ENCODE measurements around the gene SMPX. TPM values are rescaled to one million over a fixed set of nuclear protein-coding genes. Genes with fewer than 3 reads are reported as not detected.

Gene SMPX
- total and polyA plus RNA-seq, 2 experiments from 2014 or later = not detected

DNA sequence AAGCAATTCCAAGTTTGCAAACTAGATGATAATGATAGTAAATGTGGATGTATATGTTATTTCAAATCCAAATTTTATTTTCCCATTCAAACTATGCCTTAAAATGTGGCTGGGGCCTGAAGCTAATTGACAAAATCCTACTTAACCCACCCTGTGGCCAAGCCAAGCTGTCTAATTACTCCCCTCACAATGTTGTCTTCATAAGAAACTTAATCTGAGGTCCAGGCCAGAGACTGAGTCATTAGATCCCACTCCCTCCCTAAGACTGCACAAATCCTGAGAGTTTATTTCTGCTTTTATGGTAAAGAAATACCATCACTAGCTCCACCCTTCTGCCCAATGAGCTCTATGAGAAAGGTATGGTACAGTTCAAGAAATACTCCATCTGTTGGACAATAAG, 16.6 kb downstream of the SMPX start:
- Mint-ChIP-seq H3K27ac (no peak overlapping the region), H3K9me3 (no peaks in the 10 kb centered on the region), H3K4me3 (no peak overlapping the region), H3K36me3 (ENCODE audit: low read depth) (no peaks in the 10 kb centered on the region), H3K4me1 (peaks cover 29% of the 10 kb centered on the region), H3K27me3 (ENCODE audit: insufficient read depth, low read depth, poor library complexity) (peaks cover 1% of the 10 kb centered on the region)
- no peak overlapping the region for H3K27ac ChIP-seq (ENCODE audit: low read depth)
- no peak overlapping the region for H2AFZ ChIP-seq
- H3K27me3 ChIP-seq (ENCODE audit: insufficient read depth) = no peaks in the 10 kb centered on the region
- H3F3A ChIP-seq (replicated peaks; ENCODE audit: low read depth) = no peaks in the 10 kb centered on the region
- H3K4me2 ChIP-seq = no peak overlapping the region
- ATAC-seq (no peak), DNase-seq (ENCODE audit: low spot score) (no peak)
- H4K20me1 ChIP-seq (replicated peaks; ENCODE audit: insufficient read depth) = no peaks in the 10 kb centered on the region
- no peak overlapping the region for H3K4me3 ChIP-seq
- no peaks in the 10 kb centered on the region for H3K36me3 ChIP-seq (ENCODE audit: insufficient read depth)
- no peak for TF ChIP-seq REST (IDR thresholded peaks at IDR 0.05; ENCODE audit: unreplicated experiment)
- TF ChIP-seq ZNF331 (CRISPR knock-in tag; IDR thresholded peaks at IDR 0.05; ENCODE audit: low read depth) = no peak
- no peak for TF ChIP-seq STAT1 (IDR thresholded peaks at IDR 0.05; ENCODE audit: unreplicated experiment)
- TF ChIP-seq NANOG (IDR thresholded peaks at IDR 0.05; ENCODE audit: borderline replicate concordance) = no peak
- TF ChIP-seq, protein P1, sequence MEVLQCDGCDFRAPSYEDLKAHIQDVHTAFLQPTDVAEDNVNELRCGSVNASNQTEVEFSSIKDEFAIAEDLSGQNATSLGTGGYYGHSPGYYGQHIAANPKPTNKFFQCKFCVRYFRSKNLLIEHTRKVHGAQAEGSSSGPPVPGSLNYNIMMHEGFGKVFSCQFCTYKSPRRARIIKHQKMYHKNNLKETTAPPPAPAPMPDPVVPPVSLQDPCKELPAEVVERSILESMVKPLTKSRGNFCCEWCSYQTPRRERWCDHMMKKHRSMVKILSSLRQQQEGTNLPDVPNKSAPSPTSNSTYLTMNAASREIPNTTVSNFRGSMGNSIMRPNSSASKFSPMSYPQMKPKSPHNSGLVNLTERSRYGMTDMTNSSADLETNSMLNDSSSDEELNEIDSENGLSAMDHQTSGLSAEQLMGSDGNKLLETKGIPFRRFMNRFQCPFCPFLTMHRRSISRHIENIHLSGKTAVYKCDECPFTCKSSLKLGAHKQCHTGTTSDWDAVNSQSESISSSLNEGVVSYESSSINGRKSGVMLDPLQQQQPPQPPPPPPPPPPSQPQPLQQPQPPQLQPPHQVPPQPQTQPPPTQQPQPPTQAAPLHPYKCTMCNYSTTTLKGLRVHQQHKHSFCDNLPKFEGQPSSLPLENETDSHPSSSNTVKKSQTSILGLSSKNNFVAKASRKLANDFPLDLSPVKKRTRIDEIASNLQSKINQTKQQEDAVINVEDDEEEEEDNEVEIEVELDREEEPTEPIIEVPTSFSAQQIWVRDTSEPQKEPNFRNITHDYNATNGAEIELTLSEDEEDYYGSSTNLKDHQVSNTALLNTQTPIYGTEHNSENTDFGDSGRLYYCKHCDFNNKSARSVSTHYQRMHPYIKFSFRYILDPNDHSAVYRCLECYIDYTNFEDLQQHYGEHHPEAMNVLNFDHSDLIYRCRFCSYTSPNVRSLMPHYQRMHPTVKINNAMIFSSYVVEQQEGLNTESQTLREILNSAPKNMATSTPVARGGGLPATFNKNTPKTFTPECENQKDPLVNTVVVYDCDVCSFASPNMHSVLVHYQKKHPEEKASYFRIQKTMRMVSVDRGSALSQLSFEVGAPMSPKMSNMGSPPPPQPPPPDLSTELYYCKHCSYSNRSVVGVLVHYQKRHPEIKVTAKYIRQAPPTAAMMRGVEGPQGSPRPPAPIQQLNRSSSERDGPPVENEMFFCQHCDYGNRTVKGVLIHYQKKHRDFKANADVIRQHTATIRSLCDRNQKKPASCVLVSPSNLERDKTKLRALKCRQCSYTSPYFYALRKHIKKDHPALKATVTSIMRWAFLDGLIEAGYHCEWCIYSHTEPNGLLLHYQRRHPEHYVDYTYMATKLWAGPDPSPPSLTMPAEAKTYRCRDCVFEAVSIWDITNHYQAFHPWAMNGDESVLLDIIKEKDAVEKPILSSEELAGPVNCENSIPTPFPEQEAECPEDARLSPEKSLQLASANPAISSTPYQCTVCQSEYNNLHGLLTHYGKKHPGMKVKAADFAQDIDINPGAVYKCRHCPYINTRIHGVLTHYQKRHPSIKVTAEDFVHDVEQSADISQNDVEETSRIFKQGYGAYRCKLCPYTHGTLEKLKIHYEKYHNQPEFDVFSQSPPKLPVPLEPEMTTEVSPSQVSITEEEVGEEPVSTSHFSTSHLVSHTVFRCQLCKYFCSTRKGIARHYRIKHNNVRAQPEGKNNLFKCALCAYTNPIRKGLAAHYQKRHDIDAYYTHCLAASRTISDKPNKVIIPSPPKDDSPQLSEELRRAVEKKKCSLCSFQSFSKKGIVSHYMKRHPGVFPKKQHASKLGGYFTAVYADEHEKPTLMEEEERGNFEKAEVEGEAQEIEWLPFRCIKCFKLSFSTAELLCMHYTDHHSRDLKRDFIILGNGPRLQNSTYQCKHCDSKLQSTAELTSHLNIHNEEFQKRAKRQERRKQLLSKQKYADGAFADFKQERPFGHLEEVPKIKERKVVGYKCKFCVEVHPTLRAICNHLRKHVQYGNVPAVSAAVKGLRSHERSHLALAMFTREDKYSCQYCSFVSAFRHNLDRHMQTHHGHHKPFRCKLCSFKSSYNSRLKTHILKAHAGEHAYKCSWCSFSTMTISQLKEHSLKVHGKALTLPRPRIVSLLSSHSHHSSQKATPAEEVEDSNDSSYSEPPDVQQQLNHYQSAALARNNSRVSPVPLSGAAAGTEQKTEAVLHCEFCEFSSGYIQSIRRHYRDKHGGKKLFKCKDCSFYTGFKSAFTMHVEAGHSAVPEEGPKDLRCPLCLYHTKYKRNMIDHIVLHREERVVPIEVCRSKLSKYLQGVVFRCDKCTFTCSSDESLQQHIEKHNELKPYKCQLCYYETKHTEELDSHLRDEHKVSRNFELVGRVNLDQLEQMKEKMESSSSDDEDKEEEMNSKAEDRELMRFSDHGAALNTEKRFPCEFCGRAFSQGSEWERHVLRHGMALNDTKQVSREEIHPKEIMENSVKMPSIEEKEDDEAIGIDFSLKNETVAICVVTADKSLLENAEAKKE (CRISPR knock-in tag; IDR thresholded peaks at IDR 0.05) = no peak
- no peak for TF ChIP-seq EZH2 (IDR thresholded peaks at IDR 0.05; ENCODE audit: low read depth, unreplicated experiment)
- no peak for TF ChIP-seq JUNB (IDR thresholded peaks at IDR 0.05; ENCODE audit: unreplicated experiment)
- TF ChIP-seq, protein P2, sequence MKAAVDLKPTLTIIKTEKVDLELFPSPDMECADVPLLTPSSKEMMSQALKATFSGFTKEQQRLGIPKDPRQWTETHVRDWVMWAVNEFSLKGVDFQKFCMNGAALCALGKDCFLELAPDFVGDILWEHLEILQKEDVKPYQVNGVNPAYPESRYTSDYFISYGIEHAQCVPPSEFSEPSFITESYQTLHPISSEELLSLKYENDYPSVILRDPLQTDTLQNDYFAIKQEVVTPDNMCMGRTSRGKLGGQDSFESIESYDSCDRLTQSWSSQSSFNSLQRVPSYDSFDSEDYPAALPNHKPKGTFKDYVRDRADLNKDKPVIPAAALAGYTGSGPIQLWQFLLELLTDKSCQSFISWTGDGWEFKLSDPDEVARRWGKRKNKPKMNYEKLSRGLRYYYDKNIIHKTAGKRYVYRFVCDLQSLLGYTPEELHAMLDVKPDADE (IDR thresholded peaks at IDR 0.05) = no peak
- no peak for TF ChIP-seq ZNF114 (CRISPR knock-in tag; IDR thresholded peaks at IDR 0.05)
- TF ChIP-seq, protein P3, sequence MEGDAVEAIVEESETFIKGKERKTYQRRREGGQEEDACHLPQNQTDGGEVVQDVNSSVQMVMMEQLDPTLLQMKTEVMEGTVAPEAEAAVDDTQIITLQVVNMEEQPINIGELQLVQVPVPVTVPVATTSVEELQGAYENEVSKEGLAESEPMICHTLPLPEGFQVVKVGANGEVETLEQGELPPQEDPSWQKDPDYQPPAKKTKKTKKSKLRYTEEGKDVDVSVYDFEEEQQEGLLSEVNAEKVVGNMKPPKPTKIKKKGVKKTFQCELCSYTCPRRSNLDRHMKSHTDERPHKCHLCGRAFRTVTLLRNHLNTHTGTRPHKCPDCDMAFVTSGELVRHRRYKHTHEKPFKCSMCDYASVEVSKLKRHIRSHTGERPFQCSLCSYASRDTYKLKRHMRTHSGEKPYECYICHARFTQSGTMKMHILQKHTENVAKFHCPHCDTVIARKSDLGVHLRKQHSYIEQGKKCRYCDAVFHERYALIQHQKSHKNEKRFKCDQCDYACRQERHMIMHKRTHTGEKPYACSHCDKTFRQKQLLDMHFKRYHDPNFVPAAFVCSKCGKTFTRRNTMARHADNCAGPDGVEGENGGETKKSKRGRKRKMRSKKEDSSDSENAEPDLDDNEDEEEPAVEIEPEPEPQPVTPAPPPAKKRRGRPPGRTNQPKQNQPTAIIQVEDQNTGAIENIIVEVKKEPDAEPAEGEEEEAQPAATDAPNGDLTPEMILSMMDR (conservative IDR thresholded peaks at IDR 0.05; ENCODE audit: low read depth in 2 of 2) = no peak
- no peak for TF ChIP-seq POLR2AphosphoS5 (IDR thresholded peaks at IDR 0.05; ENCODE audit: low read depth)
- TF ChIP-seq CREB1 (CRISPR knock-in tag; IDR thresholded peaks at IDR 0.05; ENCODE audit: low read depth) = no peak
- peaks cover 5% of the 10 kb centered on the region; the same call in 1 of the 2 replicates for H3K4me1 ChIP-seq (ENCODE audit: insufficient read depth)
- H3K9me2 ChIP-seq (ENCODE audit: insufficient read depth) = no peaks in the 10 kb centered on the region
- H3K79me2 ChIP-seq (replicated peaks; ENCODE audit: insufficient read depth) = no peaks in the 10 kb centered on the region
